22Rv1 (cell line): ENCODE measurements around the gene ILK.

Experiments
- ZFX ChIP-seq: fragments of 450-650 bp; IDR thresholded peaks from 2 replicates; pipeline ENCODE4 v1.6.1; 2017; ENCODE audit warnings: antibody characterized with exemption, borderline replicate concordance
- TF ChIP-seq, protein P1 (sequence below): fragments of 450-650 bp; IDR thresholded peaks from 2 replicates; pipeline ENCODE4 v1.5.1; 2017; ENCODE audit warnings: mild to moderate bottlenecking

DNA sequence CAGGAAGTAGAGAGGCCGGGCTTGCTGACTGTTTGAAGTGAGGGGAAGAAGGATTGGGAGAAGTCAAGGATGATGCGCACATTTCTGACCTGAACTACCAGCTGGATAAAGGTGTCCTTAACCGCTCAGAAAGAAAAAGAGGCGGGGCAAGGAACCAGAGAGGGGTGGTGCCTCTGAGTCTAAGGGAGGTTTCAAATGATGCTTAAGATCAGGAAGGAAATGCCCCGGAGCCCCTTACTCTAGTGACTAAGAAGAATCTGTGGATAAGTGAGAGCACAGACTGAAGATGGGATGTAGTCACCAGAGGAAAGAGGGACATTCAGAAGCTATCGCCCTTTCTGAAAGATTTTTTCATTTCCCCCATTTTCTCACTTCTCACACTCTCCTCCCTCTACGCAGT lies 39.4 kb downstream of the ILK start:
- TF ChIP-seq, protein P1, sequence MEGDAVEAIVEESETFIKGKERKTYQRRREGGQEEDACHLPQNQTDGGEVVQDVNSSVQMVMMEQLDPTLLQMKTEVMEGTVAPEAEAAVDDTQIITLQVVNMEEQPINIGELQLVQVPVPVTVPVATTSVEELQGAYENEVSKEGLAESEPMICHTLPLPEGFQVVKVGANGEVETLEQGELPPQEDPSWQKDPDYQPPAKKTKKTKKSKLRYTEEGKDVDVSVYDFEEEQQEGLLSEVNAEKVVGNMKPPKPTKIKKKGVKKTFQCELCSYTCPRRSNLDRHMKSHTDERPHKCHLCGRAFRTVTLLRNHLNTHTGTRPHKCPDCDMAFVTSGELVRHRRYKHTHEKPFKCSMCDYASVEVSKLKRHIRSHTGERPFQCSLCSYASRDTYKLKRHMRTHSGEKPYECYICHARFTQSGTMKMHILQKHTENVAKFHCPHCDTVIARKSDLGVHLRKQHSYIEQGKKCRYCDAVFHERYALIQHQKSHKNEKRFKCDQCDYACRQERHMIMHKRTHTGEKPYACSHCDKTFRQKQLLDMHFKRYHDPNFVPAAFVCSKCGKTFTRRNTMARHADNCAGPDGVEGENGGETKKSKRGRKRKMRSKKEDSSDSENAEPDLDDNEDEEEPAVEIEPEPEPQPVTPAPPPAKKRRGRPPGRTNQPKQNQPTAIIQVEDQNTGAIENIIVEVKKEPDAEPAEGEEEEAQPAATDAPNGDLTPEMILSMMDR = no peak
- TF ChIP-seq ZFX = no peak
